Retinal pigment epithelial cell (primary cell): Measurements from ENCODE around the gene PHRF1.

ENCODE experiments used
- DNase-seq: peaks from one replicate; pipeline ENCODE4 v3.0.0-alpha.2; 2010; ENCODE audit warnings: low read depth
- H3K4me3 ChIP-seq: 2 replicates; pipeline ENCODE4 v1.5.1; 2011; ENCODE audit warnings: mild to moderate bottlenecking, low read length, control low read depth, moderate library complexity
- CTCF ChIP-seq: conservative IDR thresholded peaks from 2 replicates; pipeline ENCODE4 v1.5.1; 2011; ENCODE audit warnings: low read depth, low read length, control low read depth, inconsistent platforms

Gene PHRF1

GRCh38 chr11:563812-564578 is 12.3 kb upstream of the PHRF1 start:
- no peak for TF ChIP-seq CTCF
- no peak overlapping the region for H3K4me3 ChIP-seq
- no peak for DNase-seq

DNA sequence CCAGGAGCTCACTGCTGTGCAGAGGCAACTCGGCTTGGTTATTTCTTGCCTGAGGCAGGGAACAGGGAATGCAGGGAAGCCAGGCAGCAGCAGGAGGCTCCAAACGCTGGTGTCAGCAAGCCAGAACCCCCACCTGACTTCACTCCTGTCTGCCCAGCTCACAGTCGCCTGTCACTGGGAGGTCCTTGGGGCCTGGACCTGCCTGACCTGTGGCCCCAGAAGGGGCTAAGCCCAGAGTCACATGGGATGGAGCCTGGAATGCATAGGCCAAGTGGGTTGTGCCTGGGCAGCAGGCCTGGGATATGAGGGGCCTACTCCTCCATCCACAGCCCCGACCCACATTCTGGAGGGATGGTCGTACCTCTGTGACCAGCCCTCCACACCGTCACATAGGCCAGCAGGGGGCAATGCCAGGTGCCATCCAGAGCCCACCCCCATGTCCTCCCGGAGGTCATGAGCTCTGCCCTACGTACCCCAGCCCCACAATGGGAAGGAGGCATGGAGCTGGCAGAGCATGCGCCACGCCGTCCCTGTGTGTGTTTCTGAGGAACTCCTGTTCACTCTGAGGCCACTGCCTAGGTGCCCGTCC is 10.3 kb upstream of the PHRF1 start:
- H3K4me3 ChIP-seq: no peak overlapping the region
- peak; percentile 1 for TF ChIP-seq CTCF
- no peak for DNase-seq

- H3K4me3 ChIP-seq: peak overlapping the region; percentile 61
- no peak for DNase-seq
- TF ChIP-seq CTCF: no peak
Measured at GRCh38 chr11:567011-567628, 9.2 kb upstream of the PHRF1 start.

- DNase-seq: no peak
- peak overlapping the region; percentile 61 for H3K4me3 ChIP-seq
- no peak for TF ChIP-seq CTCF
Measured at GRCh38 chr11:567629-568292, 8.5 kb upstream of the PHRF1 start.

GRCh38 chr11:568306-569157 is 7.7 kb upstream of the PHRF1 start:
- no peak for TF ChIP-seq CTCF
- DNase-seq: peak; percentile 57
- H3K4me3 ChIP-seq: peak overlapping the region; percentile 61

DNA sequence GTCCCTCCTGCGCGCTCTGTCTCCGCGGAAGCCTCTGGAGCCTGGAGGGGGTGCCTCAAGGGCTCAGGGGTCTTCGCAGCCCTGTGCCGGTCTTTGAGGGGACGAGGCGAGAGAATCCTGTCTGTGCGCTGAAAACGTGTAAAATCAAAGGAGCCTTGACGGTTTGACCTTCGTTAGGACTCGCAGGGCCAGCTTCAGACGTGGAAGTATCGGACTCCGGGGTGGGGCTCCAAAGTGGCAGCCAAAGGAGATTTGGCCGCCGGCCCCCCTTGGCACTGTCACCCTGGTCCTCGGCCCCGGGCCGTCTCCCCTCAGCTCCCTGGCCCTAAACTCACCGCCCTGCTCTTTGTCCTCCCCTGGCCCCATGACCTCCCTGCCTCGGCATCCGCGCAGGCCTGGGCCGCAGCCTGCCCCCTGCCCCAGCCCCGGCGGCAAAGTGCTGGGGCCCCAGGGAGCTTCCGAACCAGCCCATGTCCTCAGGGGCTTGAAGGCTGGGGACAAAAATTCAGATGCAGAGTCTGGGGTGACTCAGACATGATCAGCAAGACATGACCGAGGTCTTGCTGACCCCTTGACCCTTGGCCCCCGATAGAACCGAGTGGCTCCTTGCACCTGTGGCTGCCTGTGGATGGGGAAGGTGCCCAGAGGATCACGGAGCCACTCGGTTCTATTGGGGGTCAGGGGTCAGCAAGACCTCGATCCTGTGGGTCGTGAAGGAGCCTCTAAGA is 6.9 kb upstream of the PHRF1 start:
- TF ChIP-seq CTCF: no peak
- H3K4me3 ChIP-seq: peak overlapping the region; percentile 43
- DNase-seq: no peak
